ENCODE results near the gene AICDA. TPM values are rescaled to one million over a fixed set of nuclear protein-coding genes. Genes with fewer than 3 reads are reported as not detected.
"Not testable (repeated sequence)": the region's sequence is repeated elsewhere in the genome, so short reads cannot be mapped to it uniquely, and the experiment has no call there.

The AICDA gene
- total RNA-seq, 2 donors from 2014 or later = not detected

DNA sequence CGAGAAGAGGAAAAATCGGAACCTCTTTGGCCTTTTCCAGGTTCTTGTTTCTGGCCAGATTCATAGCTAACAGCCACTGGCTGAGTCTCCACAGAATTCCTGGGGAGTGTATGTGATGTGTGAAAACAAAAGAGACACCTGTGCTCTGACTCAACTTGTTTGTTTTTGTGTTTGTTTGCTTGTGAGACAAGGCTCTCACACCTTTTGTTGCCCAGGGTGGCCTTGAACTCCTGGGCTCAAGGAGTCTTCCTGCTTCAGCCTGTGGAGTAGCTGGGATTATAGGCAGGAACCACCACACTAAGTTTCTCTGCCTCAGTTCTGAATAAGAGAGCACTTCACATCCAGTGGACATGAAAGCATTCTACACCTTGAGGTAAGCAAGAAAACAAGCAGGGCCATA, 27.3 kb upstream of the AICDA start:
- Histone ChIP-seq H3K4me3 (no peak overlapping the region), H3K27ac (no peak overlapping the region), H3K4me1 (no peaks in the 10 kb centered on the region), H3K27me3 (no peaks in the 10 kb centered on the region), H3K9me3 (no peaks in the 10 kb centered on the region), H3K36me3 (replicated peaks in 1 of 2; ENCODE audit: insufficient read depth in 1 of 2, low read depth in 2 of 2) (no peaks in the 10 kb centered on the region)
- DNase-seq (no peak), ATAC-seq (no peak)
- 16 to 37% methylated on average over 2 of the region's 2 CpGs for WGBS, 2 donors
- intact Hi-C loops (cut with DNase I) = no loop called here
- no peak for TF ChIP-seq POLR2A (IDR thresholded peaks at IDR 0.05)
- TF ChIP-seq, protein P1, sequence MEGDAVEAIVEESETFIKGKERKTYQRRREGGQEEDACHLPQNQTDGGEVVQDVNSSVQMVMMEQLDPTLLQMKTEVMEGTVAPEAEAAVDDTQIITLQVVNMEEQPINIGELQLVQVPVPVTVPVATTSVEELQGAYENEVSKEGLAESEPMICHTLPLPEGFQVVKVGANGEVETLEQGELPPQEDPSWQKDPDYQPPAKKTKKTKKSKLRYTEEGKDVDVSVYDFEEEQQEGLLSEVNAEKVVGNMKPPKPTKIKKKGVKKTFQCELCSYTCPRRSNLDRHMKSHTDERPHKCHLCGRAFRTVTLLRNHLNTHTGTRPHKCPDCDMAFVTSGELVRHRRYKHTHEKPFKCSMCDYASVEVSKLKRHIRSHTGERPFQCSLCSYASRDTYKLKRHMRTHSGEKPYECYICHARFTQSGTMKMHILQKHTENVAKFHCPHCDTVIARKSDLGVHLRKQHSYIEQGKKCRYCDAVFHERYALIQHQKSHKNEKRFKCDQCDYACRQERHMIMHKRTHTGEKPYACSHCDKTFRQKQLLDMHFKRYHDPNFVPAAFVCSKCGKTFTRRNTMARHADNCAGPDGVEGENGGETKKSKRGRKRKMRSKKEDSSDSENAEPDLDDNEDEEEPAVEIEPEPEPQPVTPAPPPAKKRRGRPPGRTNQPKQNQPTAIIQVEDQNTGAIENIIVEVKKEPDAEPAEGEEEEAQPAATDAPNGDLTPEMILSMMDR (IDR thresholded peaks at IDR 0.05) = no peak

DNA sequence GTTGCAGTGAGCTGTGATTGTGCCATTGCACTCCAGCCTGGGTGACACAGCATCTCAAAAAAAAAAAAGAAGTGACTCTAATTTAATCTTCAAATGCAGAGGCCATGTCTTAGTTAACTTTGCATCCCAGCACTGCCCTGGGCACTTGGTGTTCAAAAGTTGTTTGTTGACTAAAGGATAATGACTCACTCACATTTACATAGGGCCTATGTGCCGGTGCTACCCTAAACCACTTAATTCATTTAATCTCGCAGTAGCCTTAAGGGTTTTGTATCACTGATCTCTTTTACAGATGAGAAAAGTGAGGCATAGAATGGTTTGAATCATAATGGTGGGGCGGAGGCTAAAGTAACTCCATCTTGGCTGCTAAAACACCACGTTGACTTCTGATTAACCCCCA, 26.3 kb upstream of the AICDA start:
- intact Hi-C loops (cut with DNase I) = no loop called here
- no peak for DNase-seq

DNA sequence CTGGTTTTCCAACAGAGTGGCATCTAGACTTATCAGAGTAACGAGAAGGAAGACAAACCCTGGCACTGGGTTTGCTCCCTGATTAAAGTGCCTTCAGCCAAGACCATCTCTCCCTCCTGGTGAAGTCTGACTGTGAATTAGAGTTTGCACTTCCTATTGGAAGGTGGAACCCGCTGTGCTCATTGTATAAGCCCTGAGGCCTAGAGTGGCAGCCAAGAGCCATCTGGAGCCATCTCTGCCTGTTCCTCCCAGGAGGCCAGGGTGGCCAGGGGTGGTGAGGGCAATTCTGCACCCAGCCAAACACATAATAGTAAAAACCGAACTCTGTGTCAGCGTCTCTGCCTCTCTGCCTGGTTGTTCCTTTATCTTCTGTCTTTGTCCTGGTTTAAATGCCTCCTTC, 25.0 kb upstream of the AICDA start:
- WGBS, 2 donors = 65 to 81% methylated on average over 4 of the region's 4 CpGs

More for the DNA sequence above, 26.3 kb upstream of the AICDA start:
- no peak for ATAC-seq
- WGBS, 2 donors = 56 to 74% methylated on average over 4 of the region's 4 CpGs
- Histone ChIP-seq H3K4me1 (no peaks in the 10 kb centered on the region), H3K27me3 (no peaks in the 10 kb centered on the region), H3K36me3 (replicated peaks in 1 of 2; ENCODE audit: insufficient read depth in 1 of 2, low read depth in 2 of 2) (no peaks in the 10 kb centered on the region), H3K4me3 (no peak overlapping the region), H3K9me3 (no peaks in the 10 kb centered on the region), H3K27ac (no peak overlapping the region)
- TF ChIP-seq, protein P1 (IDR thresholded peaks at IDR 0.05) = no peak
- no peak for TF ChIP-seq POLR2A (IDR thresholded peaks at IDR 0.05)

DNA sequence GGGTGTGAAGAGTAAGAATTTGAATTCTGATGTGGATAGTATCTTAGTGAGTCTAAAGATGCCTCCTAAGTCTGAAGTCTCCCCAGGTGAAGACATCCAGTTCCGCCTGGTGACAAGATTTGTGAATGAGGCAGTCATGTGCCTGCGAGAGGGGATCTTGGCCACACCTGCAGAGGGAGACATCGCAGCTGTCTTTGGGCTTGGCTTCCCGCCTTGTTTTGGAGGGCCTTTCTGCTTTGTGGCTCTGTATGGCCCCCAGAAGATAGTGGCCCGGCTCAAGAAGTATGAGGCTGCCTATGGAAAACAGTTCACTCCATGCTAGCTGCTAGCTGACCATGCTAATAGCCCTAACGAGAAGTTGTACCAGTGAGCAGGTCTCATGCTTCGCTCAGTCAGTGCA, 24.6 kb upstream of the AICDA start:
- WGBS, 2 donors = 75 to 84% methylated on average over 4 to 7 of the region's 7 CpGs
- H3K27me3 ChIP-seq = no peaks in the 10 kb centered on the region
- intact Hi-C loops (cut with DNase I) = no loop called here
- DNase-seq (no peak), ATAC-seq (no peak)
- H3K9me3 ChIP-seq = no peaks in the 10 kb centered on the region
- no peak overlapping the region for H3K27ac ChIP-seq
- no peak overlapping the region for H3K4me3 ChIP-seq
- TF ChIP-seq POLR2A (IDR thresholded peaks at IDR 0.05) = no peak
- TF ChIP-seq, protein P1 (IDR thresholded peaks at IDR 0.05) = no peak
- no peaks in the 10 kb centered on the region for H3K4me1 ChIP-seq
- H3K36me3 ChIP-seq (replicated peaks in 1 of 2; ENCODE audit: insufficient read depth in 1 of 2, low read depth in 2 of 2) = no peaks in the 10 kb centered on the region

More for the DNA sequence above, 25.0 kb upstream of the AICDA start:
- no peaks in the 10 kb centered on the region for H3K36me3 ChIP-seq (replicated peaks in 1 of 2; ENCODE audit: insufficient read depth in 1 of 2, low read depth in 2 of 2)
- no peaks in the 10 kb centered on the region for H3K9me3 ChIP-seq
- H3K27me3 ChIP-seq = no peaks in the 10 kb centered on the region
- no peak for ATAC-seq
- H3K27ac ChIP-seq = no peak overlapping the region
- no peak overlapping the region for H3K4me3 ChIP-seq
- no peak for TF ChIP-seq POLR2A (IDR thresholded peaks at IDR 0.05)
- TF ChIP-seq, protein P1 (IDR thresholded peaks at IDR 0.05) = no peak
- no peak for DNase-seq
- intact Hi-C loops (cut with DNase I) = no loop called here
- no peaks in the 10 kb centered on the region for H3K4me1 ChIP-seq

DNA sequence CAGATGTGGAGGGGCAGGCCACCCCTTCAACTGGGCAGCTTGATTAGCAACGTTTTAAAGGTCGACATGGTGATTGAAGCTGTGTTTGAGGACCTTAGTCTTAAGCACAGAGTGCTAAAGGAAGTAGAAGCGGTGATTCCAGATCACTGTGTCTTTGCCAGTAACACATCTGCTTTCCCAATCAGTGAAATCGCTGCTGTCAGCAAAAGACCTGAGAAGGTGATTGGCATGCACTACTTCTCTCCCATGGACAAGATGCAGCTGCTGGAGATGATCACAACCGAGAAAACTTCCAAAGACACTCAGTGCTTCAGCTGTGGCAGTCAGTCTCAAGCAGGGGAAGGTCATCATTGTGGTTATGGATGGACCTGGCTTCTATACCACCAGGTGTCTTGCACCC, 23.9 kb upstream of the AICDA start:
- Histone ChIP-seq H3K4me3 (no peak overlapping the region), H3K36me3 (replicated peaks in 1 of 2; ENCODE audit: insufficient read depth in 1 of 2, low read depth in 2 of 2) (no peaks in the 10 kb centered on the region), H3K27me3 (no peaks in the 10 kb centered on the region), H3K4me1 (no peaks in the 10 kb centered on the region), H3K9me3 (no peaks in the 10 kb centered on the region), H3K27ac (no peak overlapping the region)
- TF ChIP-seq POLR2A (IDR thresholded peaks at IDR 0.05) = no peak
- TF ChIP-seq, protein P1 (IDR thresholded peaks at IDR 0.05) = no peak
- DNase-seq = no peak
- intact Hi-C loops (cut with DNase I) = no loop called here
- 51 to 57% methylated on average over 5 of the region's 5 CpGs for WGBS, 2 donors
- ATAC-seq = no peak

DNA sequence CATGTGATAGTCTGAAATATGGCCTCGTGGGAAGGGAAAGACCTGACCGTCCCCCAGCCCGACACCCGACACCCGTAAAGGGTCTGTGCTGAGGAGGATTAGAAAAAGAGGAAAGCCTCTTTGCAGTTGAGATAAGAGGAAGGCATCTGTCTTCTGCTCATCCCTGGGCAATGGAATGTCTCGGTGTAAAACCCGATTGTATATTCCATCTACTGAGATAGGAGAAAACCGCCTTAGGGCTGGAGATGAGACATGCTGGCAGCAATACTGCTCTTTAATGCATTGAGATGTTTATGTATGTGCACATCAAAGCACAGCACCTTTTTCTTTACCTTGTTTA, 23.3 kb upstream of the AICDA start:
- H3K4me3 ChIP-seq; H3K9me3 ChIP-seq; H3K4me1 ChIP-seq; ATAC-seq; DNase-seq; H3K36me3 ChIP-seq (replicated peaks in 1 of 2; ENCODE audit: insufficient read depth in 1 of 2, low read depth in 2 of 2); H3K27ac ChIP-seq; intact Hi-C loops (cut with DNase I); H3K27me3 ChIP-seq: not testable (repeated sequence)
- 32 to 43% methylated on average over 8 of the region's 8 CpGs for WGBS, 2 donors

DNA sequence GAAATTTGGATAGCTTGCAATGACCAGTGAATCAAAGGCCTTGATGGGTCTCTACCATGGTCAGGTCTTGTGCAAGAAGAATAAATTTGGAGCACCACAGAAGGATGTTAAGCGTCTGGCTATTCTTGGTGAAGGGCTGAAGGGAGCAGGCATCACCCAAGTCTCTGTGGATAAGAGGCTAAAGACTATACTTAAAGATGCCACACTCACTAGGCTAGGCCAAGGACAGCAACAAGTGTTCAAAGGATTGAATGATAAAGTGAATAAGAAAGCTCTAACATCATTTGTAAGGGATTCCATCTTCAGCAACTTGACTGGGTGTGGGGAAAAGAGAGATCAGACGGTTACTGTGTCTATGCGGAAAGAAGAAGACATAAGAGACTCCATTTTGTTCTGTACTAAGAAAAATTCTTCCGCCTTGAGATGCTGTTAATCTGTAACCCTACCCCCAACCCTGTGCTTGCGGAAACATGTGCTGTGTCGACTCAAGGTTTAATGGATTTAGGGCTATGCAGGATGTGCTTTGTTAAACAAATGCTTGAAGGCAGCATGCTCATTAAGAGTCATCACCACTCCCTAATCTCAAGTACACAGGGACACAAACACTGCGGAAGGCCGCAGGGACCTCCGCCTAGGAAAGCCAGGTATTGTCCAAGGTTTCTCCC, 22.8 kb upstream of the AICDA start:
- not testable (repeated sequence) for DNase-seq
- WGBS, 2 donors = 39 to 41% methylated on average over 9 of the region's 9 CpGs

More for the DNA sequence above, 22.8 kb upstream of the AICDA start:
- H3K36me3 ChIP-seq (replicated peaks in 1 of 2; ENCODE audit: insufficient read depth in 1 of 2, low read depth in 2 of 2); H3K27ac ChIP-seq; intact Hi-C loops (cut with DNase I); H3K27me3 ChIP-seq; H3K9me3 ChIP-seq; ATAC-seq; H3K4me1 ChIP-seq; H3K4me3 ChIP-seq: not testable (repeated sequence)
